Aorta (tissue), 5 donors: Measurements from ENCODE around the gene OSBPL3. TPM values are rescaled to one million over a fixed set of nuclear protein-coding genes. Genes with fewer than 3 reads are reported as not detected.

ENCODE experiments used
- ATAC-seq: fragments of 200-7000 bp; cut with Tn5 transposase; one replicate; pipeline ENCODE4 v1.9.1; 2022; ENCODE audit warnings: moderate library complexity; ENCODE audit not compliant: low FRiP score
- DNase-seq, 2 donors: peaks; one replicate each; pipeline ENCODE4 v3.0.0-alpha.2; 2020
- H3K27ac ChIP-seq, 2 donors: one replicate each; pipeline ENCODE4 v1.5.1; 2013; ENCODE audit warnings: low read length in 2 of 2, mild to moderate bottlenecking in 2 of 2, moderate library complexity in 2 of 2, control low read depth in 1 of 2, inconsistent platforms in 1 of 2, low read depth in 1 of 2
- H3K27me3 ChIP-seq, 2 donors: one replicate each; pipeline ENCODE4 v1.6.1; 2013; ENCODE audit warnings: control low read depth in 1 of 2, low read length in 1 of 2, mild to moderate bottlenecking in 1 of 2, moderate library complexity in 1 of 2; ENCODE audit not compliant: insufficient read depth in 2 of 2, control insufficient read depth in 1 of 2
- H3K36me3 ChIP-seq, 2 donors: one replicate each; pipeline ENCODE4 v1.6.1; 2013; ENCODE audit warnings: control low read depth in 1 of 2, low read length in 1 of 2, mild to moderate bottlenecking in 1 of 2; ENCODE audit not compliant: insufficient read depth in 2 of 2, control insufficient read depth in 1 of 2
- H3K4me1 ChIP-seq, 2 donors: one replicate each; pipeline ENCODE4 v1.6.1; 2013; ENCODE audit warnings: low read length in 2 of 2, control low read depth in 1 of 2, mild to moderate bottlenecking in 1 of 2, moderate library complexity in 1 of 2; ENCODE audit not compliant: insufficient read depth in 2 of 2, control insufficient read depth in 1 of 2
- H3K4me3 ChIP-seq, 2 donors: one replicate each; pipeline ENCODE4 v1.5.1; 2013; ENCODE audit warnings: low read length in 2 of 2, control low read depth in 1 of 2, mild to moderate bottlenecking in 1 of 2
- H3K9me3 ChIP-seq: one replicate; pipeline ENCODE4 v1.6.1; 2013; ENCODE audit warnings: mild to moderate bottlenecking, low read length; ENCODE audit not compliant: control insufficient read depth
- WGBS, 2 donors: extraction: QIAGEN DNeasy Blood & Tissue Kit; methylation state at CpG; one replicate each; pipeline ENCODE4 v1.1.7; 2013; 5-methylcytosine and 5-hydroxymethylcytosine counted together
- intact Hi-C, 2 donors: fragments of 100-400 bp; cut with DNase I; formaldehyde crosslinking; loops; one replicate each; pipeline versions ENCODE4 v1.14.2 to v1.15.0; 2022
- polyA plus RNA-seq, 2 donors: library from polyadenylated mRNA; stranded (reverse); fragments of 200-250 nt; gene quantifications; one replicate each; pipeline ENCODE4 v1.2.3, GENCODE V29; 2013
- total RNA-seq, 2 donors: library from RNA; stranded (reverse); fragmentation: NEBNext Ultra II Directional; extraction: Animal tissue kit (Norgen Biotek cat#: 25700); gene quantifications; one replicate each; pipeline ENCODE4 v1.2.1, GENCODE V29; 2021
- donor health status: healthy with polysubstance abuse.
- donor health status: Bipolar disorder and iron deficiency.
- donor health status: DM: no; HTN: no; CAD: no.
- donor health status: DM: no; HTN: no; CAD: no.
- donor health status: DM: yes; HTN: yes; CAD: no.

OSBPL3 gene
- total and polyA plus RNA-seq, 4 donors = 0.41 to 15.6 (median 5.6) TPM

GRCh38 chr7:24757353-24758275 lies 222.4 kb downstream of the OSBPL3 start, which contains the start of gene GSDME:
GSDME (minus strand) TSS chr7:24757464; CDS start chr7:24749774, 7,690 bp downstream.
- ATAC-seq = peak; percentile 94
- peak within 1 kb of the TSS; percentile 63 to 74 for H3K4me3 ChIP-seq
- DNase-seq = peak; percentile 79 to 90
- H3K27ac ChIP-seq = peak within 1 kb of the TSS in 1 of 2 donors; percentile 62
- no peaks in the 10 kb centered on the region for H3K27me3 ChIP-seq
- WGBS, 2 donors = 8 to 13% methylated on average over 59 to 81 of the region's 81 CpGs
- H3K4me1 ChIP-seq = no peaks in the 10 kb centered on the region
- no peaks in the 10 kb centered on the region for H3K9me3 ChIP-seq
- no peaks in the 10 kb centered on the region for H3K36me3 ChIP-seq
- intact Hi-C loops = no loop called here

GRCh38 chr7:24756545-24757352 lies 223.2 kb downstream of the OSBPL3 start:
- Histone ChIP-seq H3K4me3 (peak overlapping the region; percentile 63 to 74), H3K27me3 (no peaks in the 10 kb centered on the region), H3K9me3 (no peaks in the 10 kb centered on the region), H3K27ac (no peak overlapping the region), H3K36me3 (no peaks in the 10 kb centered on the region), H3K4me1 (no peaks in the 10 kb centered on the region)
- intact Hi-C loops = no loop called here
- WGBS, 2 donors = 6 to 8% methylated on average over 39 to 54 of the region's 54 CpGs
- DNase-seq (peak; percentile 73 to 89), ATAC-seq (peak; percentile 71)

GRCh38 chr7:24755541-24756407 lies 224.2 kb downstream of the OSBPL3 start:
- H3K4me3 ChIP-seq = no peak overlapping the region
- 90 to 92% methylated on average over 12 of the region's 12 CpGs for WGBS, 2 donors
- intact Hi-C loops = no loop called here

GRCh38 chr7:24754906-24755506 lies 225.0 kb downstream of the OSBPL3 start:
- ATAC-seq = no peak
- 89 to 95% methylated on average over 3 of the region's 3 CpGs for WGBS, 2 donors
- H3K27ac ChIP-seq = no peak overlapping the region
- intact Hi-C loops = no loop called here
- DNase-seq = no peak
- H3K27me3 ChIP-seq = no peaks in the 10 kb centered on the region
- H3K9me3 ChIP-seq = no peaks in the 10 kb centered on the region
- H3K36me3 ChIP-seq = no peaks in the 10 kb centered on the region
- H3K4me3 ChIP-seq = no peak overlapping the region
- no peaks in the 10 kb centered on the region for H3K4me1 ChIP-seq

More at GRCh38 chr7:24755541-24756407, 224.2 kb downstream of the OSBPL3 start:
- DNase-seq = peak in 1 of 2 donors; percentile 56
- no peak for ATAC-seq
- H3K9me3 ChIP-seq = no peaks in the 10 kb centered on the region
- H3K4me1 ChIP-seq = no peaks in the 10 kb centered on the region
- no peaks in the 10 kb centered on the region for H3K36me3 ChIP-seq
- no peak overlapping the region for H3K27ac ChIP-seq
- H3K27me3 ChIP-seq = no peaks in the 10 kb centered on the region

- Histone ChIP-seq H3K36me3 (no peaks in the 10 kb centered on the region), H3K4me3 (no peak overlapping the region), H3K9me3 (no peaks in the 10 kb centered on the region), H3K27ac (no peak overlapping the region), H3K4me1 (no peaks in the 10 kb centered on the region), H3K27me3 (no peaks in the 10 kb centered on the region)
- intact Hi-C loops = no loop called here
- ATAC-seq (no peak), DNase-seq (no peak)
- 90 to 93% methylated on average over 3 of the region's 3 CpGs for WGBS, 2 donors
These were observed 227.7 kb downstream of the OSBPL3 start for GRCh38 chr7:24752073-24752800.

GRCh38 chr7:24751484-24751883 lies 228.5 kb downstream of the OSBPL3 start:
- Histone ChIP-seq H3K4me3 (no peak overlapping the region), H3K27ac (no peak overlapping the region), H3K9me3 (no peaks in the 10 kb centered on the region), H3K4me1 (no peaks in the 10 kb centered on the region), H3K36me3 (no peaks in the 10 kb centered on the region), H3K27me3 (no peaks in the 10 kb centered on the region)
- no peak for ATAC-seq
- no peak for DNase-seq
- WGBS, 2 donors = 78 to 83% methylated on average over 1 of the region's 1 CpG
- intact Hi-C loops = no loop called here

GRCh38 chr7:24750441-24751055 lies 229.4 kb downstream of the OSBPL3 start:
- DNase-seq (no peak), ATAC-seq (no peak)
- Histone ChIP-seq H3K27ac (no peak overlapping the region), H3K4me1 (no peaks in the 10 kb centered on the region), H3K36me3 (no peaks in the 10 kb centered on the region), H3K4me3 (no peak overlapping the region), H3K9me3 (no peaks in the 10 kb centered on the region), H3K27me3 (no peaks in the 10 kb centered on the region)
- 92 to 93% methylated on average over 3 of the region's 3 CpGs for WGBS, 2 donors
- intact Hi-C loops = no loop called here
